Mononuclear cell (primary cell): ENCODE data around the gene SYTL3. TPM values are rescaled to one million over a fixed set of nuclear protein-coding genes. Genes with fewer than 3 reads are reported as not detected.
"Not testable (repeated sequence)": the region's sequence is repeated elsewhere in the genome, so short reads cannot be mapped to it uniquely, and the experiment has no call there.

Source experiments
- H3K27me3 ChIP-seq: 2 replicates; pipeline ENCODE4 v1.6.0; 2011; ENCODE audit warnings: low read length, control low read depth; ENCODE audit not compliant: insufficient read depth
- H3K4me1 ChIP-seq: 2 replicates; pipeline ENCODE4 v1.5.1; 2011; ENCODE audit warnings: mild to moderate bottlenecking, low read length, control low read depth; ENCODE audit not compliant: insufficient read depth
- H3K4me3 ChIP-seq: 2 replicates; pipeline ENCODE4 v1.5.1; 2011; ENCODE audit warnings: mild to moderate bottlenecking, low read length, moderate library complexity
- H3K9me3 ChIP-seq: 2 replicates; pipeline ENCODE4 v1.5.1; 2011; ENCODE audit warnings: low read depth, mild to moderate bottlenecking, control low read depth, low read length
- total RNA-seq: library from RNA; depleted of rRNA; stranded (reverse); fragments of >200 nt; gene quantifications from one replicate; pipeline ENCODE4 v1.2.3, GENCODE V29; 2012

Gene SYTL3
- total RNA-seq, 1 donor, result 35.7 TPM

DNA sequence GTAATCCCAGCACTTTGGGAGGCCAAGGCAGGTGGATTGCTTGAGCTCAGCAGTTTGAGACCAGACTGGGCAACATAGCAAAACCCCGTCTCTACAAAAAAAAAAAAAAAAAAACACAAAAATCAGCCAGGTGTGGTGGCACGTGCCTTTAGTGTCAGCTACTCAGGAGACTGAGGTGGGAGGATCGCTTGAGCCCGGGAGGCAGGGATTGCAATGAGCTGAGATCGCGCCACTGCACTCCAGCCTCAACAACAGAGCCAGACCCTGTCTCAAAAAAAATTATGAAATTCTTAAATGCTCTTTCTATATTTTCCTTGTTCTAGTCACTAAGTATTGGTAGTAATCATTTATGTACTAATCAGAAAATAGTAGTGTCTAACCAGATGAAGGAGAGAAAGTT is 30.6 kb downstream of the SYTL3 start:
- Histone ChIP-seq H3K4me1 (peaks cover 13% of the 10 kb centered on the region), H3K4me3 (no peak overlapping the region), H3K9me3 (no peaks in the 10 kb centered on the region), H3K27me3 (no peaks in the 10 kb centered on the region)

DNA sequence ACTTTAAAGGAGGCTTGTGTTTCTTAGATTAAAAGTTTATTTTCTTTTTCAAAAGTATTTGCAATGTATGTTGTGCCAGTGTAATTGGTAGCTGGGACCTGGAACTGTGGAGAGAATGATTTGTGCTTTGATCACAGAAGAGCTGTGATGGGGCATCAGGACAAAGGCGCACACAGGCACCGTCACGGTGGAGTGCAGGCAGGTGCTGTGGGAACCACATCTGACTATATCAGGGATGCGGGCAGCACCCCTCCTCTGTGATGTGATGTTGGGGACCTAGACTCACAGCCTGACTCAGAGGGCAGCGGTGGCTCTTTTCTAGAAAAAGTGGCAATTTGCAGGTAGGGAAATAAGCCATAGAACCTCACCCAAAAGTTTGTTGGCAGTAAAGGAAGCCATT is 34.5 kb downstream of the SYTL3 start:
- no peak overlapping the region for H3K4me3 ChIP-seq
- H3K9me3 ChIP-seq, result no peaks in the 10 kb centered on the region
- peaks cover 37% of the 10 kb centered on the region for H3K4me1 ChIP-seq
- H3K27me3 ChIP-seq, result no peaks in the 10 kb centered on the region

DNA sequence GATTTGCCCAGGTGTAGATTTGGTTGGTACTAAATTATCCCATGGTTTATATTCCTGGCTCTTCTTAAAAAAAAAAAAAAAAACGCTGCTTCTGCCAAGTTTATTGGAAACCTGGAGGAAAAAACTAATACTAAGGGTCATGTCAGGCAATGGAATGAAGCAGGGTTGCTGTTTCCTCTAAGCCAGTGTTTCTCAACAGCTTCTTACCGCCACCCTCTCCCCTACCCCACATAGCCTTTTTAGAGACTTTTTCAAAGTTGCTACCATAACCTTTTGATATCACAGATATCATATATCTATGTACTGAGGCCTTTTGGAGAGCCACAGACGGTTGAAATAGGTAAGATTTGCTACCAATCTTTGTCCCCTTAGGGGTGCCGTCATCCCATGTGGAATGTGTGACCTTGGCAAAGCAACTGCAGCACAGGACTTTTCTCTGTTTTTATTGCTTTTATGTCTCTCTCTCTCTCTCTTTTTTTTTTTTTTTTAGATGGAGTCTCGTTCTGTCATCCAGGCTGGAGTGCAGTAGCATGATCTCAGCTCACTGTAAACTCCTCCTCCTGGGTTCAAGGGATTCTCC is 35.0 kb downstream of the SYTL3 start:
- Histone ChIP-seq H3K27me3 (no peaks in the 10 kb centered on the region), H3K4me3 (no peak overlapping the region), H3K4me1 (peaks cover 37% of the 10 kb centered on the region), H3K9me3 (no peaks in the 10 kb centered on the region)

DNA sequence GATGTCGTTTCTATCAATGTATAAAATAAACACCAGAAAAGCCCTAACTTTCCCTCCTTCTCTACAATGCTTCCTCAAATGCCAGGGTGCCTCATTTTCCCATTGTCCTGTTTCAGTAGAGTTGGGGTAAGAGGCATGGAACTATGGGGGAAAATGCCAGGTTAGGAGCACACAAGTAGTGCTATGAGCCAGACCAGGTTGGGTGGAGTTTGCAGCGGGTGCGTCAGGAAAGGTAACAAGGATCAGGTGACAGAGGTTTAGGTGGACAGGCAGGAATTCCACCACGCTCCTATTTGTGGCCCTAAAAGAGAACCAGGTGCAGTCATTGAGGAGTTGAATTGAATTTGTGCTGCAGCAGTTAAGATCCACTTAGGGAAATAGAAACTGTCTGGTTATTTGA is 36.5 kb downstream of the SYTL3 start:
- Histone ChIP-seq H3K9me3 (no peaks in the 10 kb centered on the region), H3K4me1 (peaks cover 46% of the 10 kb centered on the region), H3K4me3 (no peak overlapping the region), H3K27me3 (no peaks in the 10 kb centered on the region)

DNA sequence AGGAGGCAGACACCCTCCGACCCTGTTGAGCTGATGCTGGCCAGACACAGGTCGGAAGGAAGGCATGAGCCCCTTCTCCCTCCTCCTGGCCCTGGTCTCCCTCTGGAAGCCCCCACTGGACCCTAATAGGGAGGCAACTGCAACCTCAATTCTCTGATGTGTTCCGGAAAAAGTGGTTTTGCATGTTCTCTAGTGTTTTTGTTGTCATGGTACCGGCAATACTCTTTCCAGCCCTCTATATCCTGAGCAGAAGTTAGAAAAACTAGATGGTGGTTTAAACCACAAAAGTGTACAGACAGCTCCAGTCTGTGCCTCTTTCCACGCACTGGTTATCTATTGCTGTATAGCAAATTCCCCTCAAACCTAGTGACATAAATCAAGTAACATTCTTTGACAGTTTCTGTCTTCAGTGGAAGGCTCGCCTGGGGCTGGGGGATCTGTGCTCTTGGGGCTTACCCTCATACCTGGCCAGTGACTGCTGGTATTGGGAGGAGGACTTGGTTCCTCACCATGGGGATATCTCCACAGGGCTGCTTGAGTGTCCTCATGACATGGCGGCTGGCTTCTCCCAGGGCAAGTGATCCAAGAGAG is 37.0 kb downstream of the SYTL3 start:
- H3K27me3 ChIP-seq, result no peaks in the 10 kb centered on the region
- H3K4me3 ChIP-seq, result no peak overlapping the region
- H3K4me1 ChIP-seq, result peaks cover 46% of the 10 kb centered on the region
- no peaks in the 10 kb centered on the region for H3K9me3 ChIP-seq

DNA sequence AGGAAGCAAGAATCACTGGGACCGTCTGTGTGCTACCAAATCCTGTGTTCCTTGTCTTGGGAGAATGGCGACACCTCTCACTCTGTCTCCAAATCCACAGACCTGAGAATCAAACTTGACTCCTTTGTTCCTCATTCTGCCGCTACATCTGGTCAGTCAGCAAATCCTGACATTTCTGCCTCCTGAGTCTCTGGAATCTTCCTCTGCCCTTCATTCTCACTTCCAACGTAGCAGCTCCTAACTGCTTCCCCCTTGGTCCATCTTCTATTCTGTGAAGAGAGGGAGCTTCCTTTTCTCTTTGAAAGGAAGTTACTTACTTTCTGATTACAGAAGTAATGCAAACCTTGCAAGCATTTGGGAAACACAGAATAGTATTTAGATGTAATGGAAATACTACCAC is 37.7 kb downstream of the SYTL3 start:
- Histone ChIP-seq H3K4me1 (peaks cover 46% of the 10 kb centered on the region), H3K27me3 (no peaks in the 10 kb centered on the region), H3K4me3 (no peak overlapping the region), H3K9me3 (no peaks in the 10 kb centered on the region)

DNA sequence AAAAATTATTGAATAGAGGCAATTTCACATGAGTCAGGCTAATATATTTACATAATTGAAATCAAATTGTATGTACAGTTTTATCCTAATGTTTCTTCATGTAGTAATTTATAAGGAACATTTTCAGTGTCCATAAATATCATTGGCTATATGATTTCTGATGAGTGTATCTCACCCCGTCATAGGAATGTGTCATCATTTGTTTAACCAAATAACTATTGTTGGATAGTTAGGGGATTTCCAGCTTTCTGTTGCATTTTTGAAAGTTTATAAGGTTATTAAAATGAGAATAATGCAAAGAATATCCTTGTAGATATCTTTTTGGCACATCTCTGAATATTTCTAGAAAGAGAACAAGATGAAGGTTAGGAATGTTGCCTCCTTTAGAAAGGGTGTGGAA is 39.0 kb downstream of the SYTL3 start:
- H3K9me3 ChIP-seq, result no peaks in the 10 kb centered on the region
- H3K4me3 ChIP-seq, result no peak overlapping the region
- H3K4me1 ChIP-seq, result peaks cover 44% of the 10 kb centered on the region
- no peaks in the 10 kb centered on the region for H3K27me3 ChIP-seq

DNA sequence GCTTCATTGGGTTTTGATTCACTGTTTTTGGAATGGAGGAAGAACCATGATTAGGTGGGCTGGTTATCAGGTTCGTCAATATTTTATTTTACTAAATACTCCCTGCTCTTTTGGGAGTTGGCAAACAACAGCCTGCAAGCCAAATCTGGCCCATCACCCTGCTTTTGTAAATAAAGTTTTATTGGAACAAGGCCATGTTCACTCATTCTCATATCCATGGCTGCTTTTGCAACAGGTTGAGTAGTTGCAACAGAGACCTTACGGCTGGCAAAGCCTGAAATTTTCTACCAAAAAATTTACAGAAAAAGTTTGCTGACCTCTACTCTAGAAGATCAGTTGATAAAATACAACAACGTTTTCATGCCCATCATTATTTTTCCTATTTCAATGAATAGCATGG is 45.1 kb downstream of the SYTL3 start:
- H3K27me3 ChIP-seq, result no peaks in the 10 kb centered on the region
- H3K4me3 ChIP-seq, result no peak overlapping the region
- H3K9me3 ChIP-seq, result no peaks in the 10 kb centered on the region
- H3K4me1 ChIP-seq, result peaks cover 10% of the 10 kb centered on the region

DNA sequence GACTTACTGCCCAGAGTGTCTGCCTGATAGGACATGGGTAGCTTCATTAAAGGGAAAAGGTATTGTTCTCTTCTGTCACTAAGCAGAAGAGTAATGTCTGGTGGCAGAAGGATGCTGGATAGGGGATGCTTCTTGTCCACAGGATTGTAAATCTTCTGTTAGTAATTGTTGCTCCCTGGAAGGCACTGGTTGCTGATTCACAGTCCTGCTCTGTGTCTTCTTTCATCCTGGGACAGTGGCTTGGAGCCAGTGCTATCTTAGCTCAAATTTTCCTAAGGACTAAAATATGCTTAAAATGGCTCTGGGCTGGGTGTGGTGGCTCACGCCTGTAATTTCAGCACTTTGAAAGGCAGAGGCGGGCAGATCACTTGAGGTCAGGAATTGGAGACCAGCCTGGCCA is 48.0 kb downstream of the SYTL3 start:
- Histone ChIP-seq H3K27me3 (no peaks in the 10 kb centered on the region), H3K4me3 (no peak overlapping the region), H3K9me3 (no peaks in the 10 kb centered on the region), H3K4me1 (no peaks in the 10 kb centered on the region)

DNA sequence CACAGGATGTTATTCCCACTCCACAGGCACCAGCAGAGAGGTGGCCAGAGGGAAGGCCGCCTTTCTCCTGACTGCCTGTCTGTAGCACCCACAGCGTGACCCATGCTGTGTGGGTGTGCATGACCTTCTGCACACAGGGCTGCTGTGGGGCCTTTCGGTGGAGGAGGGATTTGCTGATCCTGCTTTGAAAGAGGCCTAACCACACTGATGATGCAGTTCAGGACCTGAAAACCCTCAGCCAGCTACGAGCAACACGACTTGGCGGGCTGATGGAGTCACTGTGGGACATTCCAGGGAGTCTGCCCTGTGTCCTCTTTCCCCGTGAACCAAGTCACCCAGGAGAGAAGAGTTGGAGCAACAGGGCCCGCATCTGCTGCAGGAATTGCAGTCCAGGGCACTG is 49.1 kb downstream of the SYTL3 start:
- Histone ChIP-seq H3K27me3 (no peaks in the 10 kb centered on the region), H3K4me3 (no peak overlapping the region), H3K4me1 (peaks cover 5% of the 10 kb centered on the region), H3K9me3 (no peaks in the 10 kb centered on the region)

DNA sequence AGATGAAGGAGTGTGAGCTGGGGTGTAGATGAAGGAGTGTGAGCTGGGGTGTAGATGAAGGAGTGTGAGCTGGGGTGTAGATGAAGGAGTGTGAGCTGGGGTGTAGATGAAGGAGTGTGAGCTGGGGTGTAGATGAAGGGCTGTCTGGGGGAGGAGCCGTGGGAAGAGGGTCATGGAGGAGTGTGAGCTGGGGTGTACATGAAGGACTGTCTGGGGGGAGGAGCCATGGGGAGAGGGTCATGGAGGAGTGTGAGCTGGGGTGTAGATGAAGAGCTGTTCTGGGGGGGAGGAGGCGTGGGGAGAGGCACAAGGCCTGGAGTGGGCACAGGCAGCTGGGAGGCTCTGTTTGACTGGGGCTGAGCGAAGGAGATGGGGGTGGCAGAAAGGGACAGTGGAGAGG is 51.4 kb downstream of the SYTL3 start:
- not testable (repeated sequence) for H3K4me3 ChIP-seq, H3K27me3 ChIP-seq, H3K9me3 ChIP-seq
- H3K4me1 ChIP-seq, result peaks cover 13% of the 10 kb centered on the region

DNA sequence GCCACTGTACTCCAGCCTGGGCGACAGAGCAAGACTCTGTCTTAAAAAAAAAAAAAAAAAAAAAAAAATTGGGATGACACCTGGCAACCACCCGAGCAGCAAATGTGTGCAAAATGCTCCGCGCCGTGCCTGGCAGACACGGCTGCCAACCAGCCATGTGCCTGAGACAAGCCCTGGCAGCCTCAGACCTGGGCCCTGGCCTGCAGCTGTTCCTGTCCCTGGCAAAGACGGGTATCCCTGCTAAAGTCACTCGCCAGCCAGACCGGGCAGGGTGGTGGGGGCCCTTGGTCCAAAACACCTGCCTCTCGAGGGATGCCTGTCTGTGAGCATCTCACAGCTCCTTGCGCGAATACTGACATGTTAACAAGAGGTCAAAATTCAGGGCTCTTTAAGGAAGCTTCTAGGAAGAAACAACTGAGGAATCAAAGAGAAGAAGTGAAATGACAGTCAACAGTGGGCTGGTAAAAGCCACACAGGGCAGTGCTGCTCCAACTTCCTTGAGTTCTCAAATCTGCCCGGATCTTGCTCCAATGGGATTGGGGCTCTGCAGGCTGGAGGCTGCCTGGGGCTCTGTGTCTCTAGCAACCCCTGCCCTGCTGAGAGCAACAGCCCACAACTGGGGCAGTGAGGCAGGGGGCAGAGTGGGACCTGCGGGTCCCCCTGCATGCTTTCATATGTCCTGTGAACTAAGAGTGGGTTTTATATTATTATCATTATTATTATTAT is 53.4 kb downstream of the SYTL3 start:
- Histone ChIP-seq H3K4me1 (peaks cover 13% of the 10 kb centered on the region), H3K27me3 (no peaks in the 10 kb centered on the region), H3K9me3 (no peaks in the 10 kb centered on the region), H3K4me3 (no peak overlapping the region)

DNA sequence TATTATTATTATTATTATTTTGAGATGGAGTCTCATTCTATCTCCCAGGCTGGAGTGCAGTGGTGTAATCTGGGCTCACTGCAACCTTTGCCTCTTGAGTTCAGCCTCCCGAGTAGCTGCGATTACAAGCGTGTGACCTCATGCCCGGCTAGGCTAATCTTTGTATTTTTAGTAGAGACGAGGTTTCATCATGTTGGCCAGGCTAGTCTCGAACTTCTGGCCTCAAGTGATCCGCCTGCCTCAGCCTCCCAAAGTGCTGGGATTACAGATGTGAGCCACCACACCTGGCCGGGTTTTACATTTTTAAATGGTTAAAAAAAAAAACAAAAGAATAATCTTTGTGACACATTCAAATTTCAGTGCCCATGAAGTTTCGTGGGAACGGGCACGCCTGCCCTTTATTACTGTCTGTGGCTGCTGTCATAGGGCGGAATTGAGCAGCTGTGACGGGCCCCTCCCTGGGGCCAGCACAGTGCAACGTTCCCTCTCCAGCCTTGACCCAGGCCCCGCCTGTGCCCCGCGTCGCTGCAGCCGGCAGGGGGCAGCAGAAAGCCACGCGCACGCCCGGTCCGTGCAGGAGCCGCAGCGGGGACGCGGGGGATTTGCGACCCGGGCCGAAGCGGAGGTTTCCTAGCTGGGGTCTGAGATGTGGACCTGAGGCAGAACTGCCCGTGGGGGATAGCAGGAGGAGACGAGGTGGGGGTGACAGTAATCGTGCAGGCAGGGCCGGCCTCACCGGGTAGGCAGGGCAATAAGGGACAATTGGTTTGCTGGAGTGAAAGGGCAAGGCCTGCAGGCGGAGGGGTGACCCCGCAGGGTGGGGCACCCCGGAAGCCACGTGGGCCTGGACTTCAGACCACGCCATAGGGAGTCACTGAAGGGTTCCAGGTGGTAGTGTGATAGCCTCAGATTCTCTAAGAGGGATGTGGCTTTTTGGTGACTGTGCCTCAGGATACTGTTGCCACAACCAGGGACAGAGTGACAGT is 54.3 kb downstream of the SYTL3 start:
- H3K4me3 ChIP-seq, result peak overlapping the region; percentile 23
- peaks cover 13% of the 10 kb centered on the region for H3K4me1 ChIP-seq
- H3K9me3 ChIP-seq, result no peaks in the 10 kb centered on the region
- H3K27me3 ChIP-seq, result no peaks in the 10 kb centered on the region

DNA sequence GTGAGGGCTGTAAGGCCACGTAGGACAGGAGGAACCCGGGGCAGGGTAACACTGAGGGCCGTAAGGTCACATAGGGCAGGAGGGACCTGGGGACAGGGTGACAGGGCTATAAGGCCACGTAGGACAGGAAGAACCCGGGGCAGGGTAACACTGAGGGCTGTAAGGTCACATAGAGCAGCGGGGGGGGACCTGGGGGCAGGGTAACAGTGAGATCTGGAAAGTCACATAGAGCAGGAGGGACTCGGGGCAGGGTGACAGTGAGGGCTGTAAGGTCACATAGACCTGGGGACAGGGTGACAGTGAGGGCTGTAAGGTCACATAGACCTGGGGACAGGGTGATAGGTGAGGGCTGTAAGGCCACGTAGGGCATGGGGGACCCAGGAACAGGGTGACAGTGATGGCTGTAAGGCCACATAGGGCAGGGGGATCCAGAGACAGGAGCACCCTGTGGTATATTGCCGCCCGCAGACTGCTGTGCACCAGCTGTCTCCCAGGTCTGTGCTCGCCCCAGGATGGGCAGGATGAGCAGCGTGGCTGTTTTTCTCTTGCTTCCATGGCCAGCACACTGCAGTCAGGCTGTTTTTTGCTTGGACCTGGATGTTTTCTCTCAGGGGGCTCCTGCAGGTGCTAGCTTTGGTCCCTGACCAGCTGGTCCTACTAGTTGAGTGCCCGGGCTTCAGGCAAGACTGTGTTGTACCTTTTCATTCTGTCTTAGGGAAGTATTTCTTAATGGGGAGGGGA is 55.7 kb downstream of the SYTL3 start:
- Histone ChIP-seq H3K4me3 (no peak overlapping the region), H3K4me1 (peaks cover 13% of the 10 kb centered on the region), H3K27me3 (no peaks in the 10 kb centered on the region), H3K9me3 (no peaks in the 10 kb centered on the region)
